ENCODE data around the gene SETD3.

DNA sequence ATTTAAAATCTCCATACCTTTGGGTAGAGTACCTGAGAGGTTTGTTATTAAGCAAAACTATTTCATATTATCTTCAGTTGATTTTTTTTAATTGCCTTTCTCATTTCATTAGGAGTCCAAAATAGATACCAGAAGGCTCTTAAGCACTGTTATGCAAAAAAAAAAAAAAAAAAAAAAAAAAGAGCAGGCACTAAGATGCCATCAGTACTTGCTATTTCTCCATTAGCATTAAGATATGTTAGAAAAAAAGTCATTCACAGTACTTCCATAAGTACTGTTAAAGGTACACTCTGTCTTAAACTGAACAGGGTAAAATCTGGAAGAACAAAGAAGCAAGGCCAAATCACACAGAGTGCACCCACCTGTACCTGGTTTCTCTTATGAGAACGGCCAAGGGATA, 57.2 kb downstream of the SETD3 start:
- TF ChIP-seq GATA2 (IDR thresholded peaks at IDR 0.05; ENCODE audit: low read depth, low read length) (no peak), GATA3 (IDR thresholded peaks at IDR 0.05; ENCODE audit: low read depth, low read length) (no peak)

All from SH-SY5Y (cell line).